GM21367 (cell line): ENCODE data around the gene STK4.

ENCODE experiments used
- ATAC-seq: cut with Tn5 transposase; IDR thresholded peaks from one replicate; pipeline ENCODE4 v1.9.1; 2021; ENCODE audit not compliant: unreplicated experiment

Gene STK4

GRCh38 chr20:44952731-44953130, 13.6 kb upstream of the STK4 start:
- no peak for ATAC-seq

GRCh38 chr20:44954211-44954610, 12.1 kb upstream of the STK4 start:
- ATAC-seq = no peak

GRCh38 chr20:44955270-44955669, 11.0 kb upstream of the STK4 start:
- ATAC-seq = no peak

GRCh38 chr20:44956410-44956809, 9.9 kb upstream of the STK4 start:
- ATAC-seq = no peak

- no peak for ATAC-seq
These were observed 8.0 kb upstream of the STK4 start for GRCh38 chr20:44958276-44958675.

GRCh38 chr20:44959082-44959637, 7.2 kb upstream of the STK4 start:
- ATAC-seq = no peak

- no peak for ATAC-seq
These were observed 6.6 kb upstream of the STK4 start for GRCh38 chr20:44959638-44960102.

GRCh38 chr20:44960103-44960852, 6.0 kb upstream of the STK4 start, which contains the start of gene TOMM34:
TOMM34 (minus strand) TSS chr20:44960397; CDS start chr20:44960333, 64 bp downstream.
- ATAC-seq = peak; percentile 78

GRCh38 chr20:44961011-44961869, 5.1 kb upstream of the STK4 start:
- no peak for ATAC-seq

- no peak for ATAC-seq
These were observed 4.4 kb upstream of the STK4 start for GRCh38 chr20:44961870-44962267.

GRCh38 chr20:44962483-44962882, 3.8 kb upstream of the STK4 start:
- ATAC-seq = no peak

- ATAC-seq = no peak
These were observed 2.7 kb upstream of the STK4 start for GRCh38 chr20:44963325-44964215.

GRCh38 chr20:44965651-44966029, 672 bp upstream of the STK4 start:
- ATAC-seq = no peak

- ATAC-seq = no peak
These were observed 995 bp downstream of the STK4 start for GRCh38 chr20:44967207-44967807.

GRCh38 chr20:44969300-44969894, 3.1 kb downstream of the STK4 start:
- no peak for ATAC-seq

- ATAC-seq = no peak
These were observed 4.0 kb downstream of the STK4 start for GRCh38 chr20:44970243-44970757.

GRCh38 chr20:44973053-44973452, 6.7 kb downstream of the STK4 start:
- ATAC-seq = no peak

- ATAC-seq = no peak
These were observed 10.4 kb downstream of the STK4 start for GRCh38 chr20:44976698-44977097.

- peak; percentile 83 for ATAC-seq
These were observed 12.8 kb downstream of the STK4 start for GRCh38 chr20:44979090-44979621.
